ENCODE measurements around the gene SPN.
"Not testable (repeated sequence)": the region's sequence is repeated elsewhere in the genome, so short reads cannot be mapped to it uniquely, and the experiment has no call there.

SPN gene

GRCh38 chr16:29694384-29695195 is 31.5 kb downstream of the SPN start:
- TF ChIP-seq CTCF (IDR thresholded peaks at IDR 0.05; ENCODE audit: low read length, missing control alignments) = no peak
- no peak for DNase-seq (ENCODE audit: low read depth)
- H3K4me3 ChIP-seq (replicated peaks; ENCODE audit: low read depth, low read length) = no peak overlapping the region

DNA sequence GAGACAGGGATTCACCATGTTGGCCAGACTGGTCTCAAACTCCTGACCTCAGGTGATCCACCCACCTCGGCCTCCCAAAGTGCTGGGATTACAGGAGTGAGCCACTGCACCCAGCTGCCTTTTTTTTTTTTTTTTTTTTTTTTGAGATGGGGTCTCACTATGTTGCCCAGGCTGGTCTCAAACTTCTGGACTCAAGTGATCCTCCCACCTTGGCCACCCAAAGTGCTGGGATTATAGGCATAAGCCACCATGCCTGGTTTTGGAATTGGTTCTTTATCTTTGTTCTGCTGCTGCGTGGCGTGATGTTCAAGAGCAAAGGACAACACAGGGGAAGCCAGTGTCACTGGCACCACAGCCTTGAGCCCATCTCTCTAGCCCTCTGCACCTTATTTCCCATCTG is 32.6 kb downstream of the SPN start:
- not testable (repeated sequence) for H3K4me3 ChIP-seq (replicated peaks; ENCODE audit: low read depth, low read length); DNase-seq (ENCODE audit: low read depth)

GRCh38 chr16:29696881-29697331 is 33.9 kb downstream of the SPN start:
- no peak for DNase-seq (ENCODE audit: low read depth)
- no peak overlapping the region for H3K4me3 ChIP-seq (replicated peaks; ENCODE audit: low read depth, low read length)
- TF ChIP-seq CTCF (IDR thresholded peaks at IDR 0.05; ENCODE audit: low read length, missing control alignments) = no peak

DNA sequence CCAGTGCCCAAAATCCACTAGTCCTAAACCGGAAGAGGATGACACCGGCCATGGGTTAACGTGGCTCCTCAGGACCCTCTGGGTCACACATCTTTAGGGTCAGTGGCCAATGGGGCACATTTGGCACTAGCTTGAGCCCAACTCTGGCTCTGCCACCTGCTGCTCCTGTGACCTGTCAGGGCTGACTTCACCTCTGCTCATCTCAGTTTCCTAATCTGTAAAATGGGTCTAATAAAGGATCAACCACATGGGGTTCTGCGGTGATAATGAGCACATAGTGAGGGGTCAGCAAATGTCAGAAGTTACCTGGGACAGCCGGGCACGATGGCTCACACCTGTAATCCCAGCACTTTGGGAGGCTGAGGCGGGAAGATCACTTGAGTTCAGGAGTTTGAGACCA is 34.3 kb downstream of the SPN start:
- H3K4me3 ChIP-seq (replicated peaks; ENCODE audit: low read depth, low read length) = no peak overlapping the region
- DNase-seq (ENCODE audit: low read depth) = no peak
- no peak for TF ChIP-seq CTCF (IDR thresholded peaks at IDR 0.05; ENCODE audit: low read length, missing control alignments)

DNA sequence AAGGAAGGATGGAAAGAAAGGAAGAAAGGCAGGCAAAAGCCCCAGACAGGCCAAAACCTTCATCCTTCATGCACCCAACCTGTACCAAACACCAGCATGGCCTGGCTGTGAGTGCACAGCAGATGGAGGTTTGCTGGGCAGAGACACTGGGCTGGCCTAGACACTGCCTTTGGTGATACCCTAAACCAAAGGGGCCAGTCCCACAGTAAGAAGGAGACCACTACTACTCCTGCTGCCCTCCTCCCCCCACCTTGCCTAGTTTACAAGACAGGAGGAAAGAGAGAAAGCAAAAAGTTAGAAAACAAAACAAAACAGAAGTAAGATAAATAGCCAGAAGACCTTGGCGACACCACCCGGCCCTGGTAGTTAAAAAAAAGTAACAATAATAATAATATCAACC is 35.0 kb downstream of the SPN start:
- DNase-seq (ENCODE audit: low read depth) = no peak
- TF ChIP-seq CTCF (IDR thresholded peaks at IDR 0.05; ENCODE audit: low read length, missing control alignments) = no peak

GRCh38 chr16:29698484-29699323 is 35.7 kb downstream of the SPN start:
- H3K4me3 ChIP-seq (replicated peaks; ENCODE audit: low read depth, low read length) = no peak overlapping the region
- no peak for DNase-seq (ENCODE audit: low read depth)
- no peak for TF ChIP-seq CTCF (IDR thresholded peaks at IDR 0.05; ENCODE audit: low read length, missing control alignments)

More for the DNA sequence above, 35.0 kb downstream of the SPN start:
- H3K4me3 ChIP-seq (replicated peaks; ENCODE audit: low read depth, low read length) = no peak overlapping the region
